NCI-H1436 (cell line): ENCODE data around the gene ITGA11.

Experiments used
- DNase-seq: peaks from one replicate; lab custom pipeline; 2025; lab: John Stamatoyannopoulos, UW

ITGA11 gene

DNA sequence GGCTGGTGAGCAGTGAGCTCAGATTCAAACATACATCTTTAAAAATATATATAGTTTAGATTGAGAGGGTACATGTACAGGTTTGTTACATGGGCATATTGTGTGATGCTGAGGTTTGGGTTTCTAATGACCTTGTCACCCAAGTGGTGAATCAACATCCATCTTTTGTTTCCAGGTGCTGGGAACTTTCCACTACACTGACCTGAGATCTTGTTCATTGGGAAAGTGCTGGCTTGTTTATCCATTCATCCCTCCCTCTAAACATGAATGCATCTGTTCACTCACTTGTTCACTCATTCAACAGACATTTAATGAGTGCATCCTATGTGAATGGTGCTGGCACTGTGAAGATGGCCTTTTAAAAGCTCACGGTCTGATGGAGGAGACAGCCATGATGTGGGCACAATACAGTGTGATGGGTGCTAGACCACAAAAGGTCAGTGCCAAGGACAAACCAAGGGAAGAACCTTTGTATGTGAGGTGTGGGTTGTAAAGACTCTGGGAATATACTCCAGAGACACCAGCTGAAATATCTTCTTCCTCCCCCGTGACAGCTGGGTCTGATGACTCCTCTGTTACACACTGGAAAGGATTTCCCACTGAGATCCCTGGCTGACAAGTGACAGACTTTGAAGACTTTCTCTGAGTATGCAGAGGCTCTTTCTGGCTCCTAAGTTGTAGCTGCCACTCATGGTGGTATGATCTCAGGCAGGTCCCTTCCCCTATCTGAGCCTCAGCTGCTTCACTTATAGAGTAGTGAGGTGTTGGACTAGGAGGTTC lies 16.2 kb upstream of the ITGA11 start:
- no peak for DNase-seq

DNA sequence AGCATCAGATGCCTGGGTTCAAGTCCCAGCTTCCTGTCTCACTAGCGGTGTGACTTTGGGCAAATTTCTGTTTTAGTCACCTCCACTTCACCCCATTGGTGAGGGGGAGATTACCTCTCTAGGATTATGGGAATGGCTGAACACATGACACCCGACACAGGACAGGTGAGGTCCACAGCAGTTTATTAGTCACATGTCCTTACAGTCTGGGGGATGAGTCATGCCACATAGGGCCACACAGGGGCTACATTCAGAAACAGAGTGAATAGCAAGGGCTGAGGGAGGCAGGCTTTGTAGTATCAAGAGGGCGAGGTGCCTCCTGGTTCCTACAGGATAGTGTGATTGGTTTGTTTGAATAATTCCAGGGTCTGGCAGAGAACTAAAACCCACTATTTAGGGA lies 15.2 kb upstream of the ITGA11 start:
- DNase-seq = no peak

DNA sequence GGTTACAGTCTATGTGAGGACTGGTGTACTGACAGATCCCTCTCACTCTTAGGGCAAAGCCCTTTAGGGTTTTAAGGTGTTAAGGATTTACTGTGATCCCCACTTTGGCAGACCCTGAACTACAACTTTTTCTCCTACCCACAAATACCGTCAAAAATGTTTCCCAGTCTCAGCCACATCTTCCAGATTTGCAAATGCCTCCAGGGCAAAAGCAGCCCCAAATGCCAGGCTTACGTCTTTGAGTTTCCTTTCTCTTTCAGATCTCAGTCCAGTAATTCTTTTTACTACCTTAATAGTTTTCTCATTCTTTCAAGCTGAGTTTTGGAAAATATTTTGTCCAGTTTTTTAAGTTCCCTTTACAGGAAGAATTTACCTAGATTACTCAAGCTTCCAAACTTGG lies 13.4 kb upstream of the ITGA11 start:
- DNase-seq = no peak

DNA sequence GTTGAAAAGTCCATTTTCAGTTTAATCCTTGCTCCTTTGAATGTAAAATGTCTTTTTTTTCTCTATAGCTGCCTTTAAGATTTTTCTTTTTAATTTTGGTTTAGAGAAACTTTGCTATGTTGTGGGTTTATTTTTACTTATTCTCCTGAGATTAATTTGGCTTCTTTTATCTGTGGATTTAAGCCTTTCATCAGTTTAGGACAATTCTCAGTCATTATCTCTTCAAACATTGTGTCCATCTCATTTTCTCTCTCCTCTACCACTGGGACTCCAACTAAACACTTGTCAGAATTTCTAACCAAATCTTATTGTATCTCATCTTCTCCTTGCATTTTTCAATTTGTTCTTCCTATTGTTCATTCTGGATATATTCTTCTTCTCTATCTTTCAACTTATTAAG lies 12.4 kb upstream of the ITGA11 start:
- no peak for DNase-seq

DNA sequence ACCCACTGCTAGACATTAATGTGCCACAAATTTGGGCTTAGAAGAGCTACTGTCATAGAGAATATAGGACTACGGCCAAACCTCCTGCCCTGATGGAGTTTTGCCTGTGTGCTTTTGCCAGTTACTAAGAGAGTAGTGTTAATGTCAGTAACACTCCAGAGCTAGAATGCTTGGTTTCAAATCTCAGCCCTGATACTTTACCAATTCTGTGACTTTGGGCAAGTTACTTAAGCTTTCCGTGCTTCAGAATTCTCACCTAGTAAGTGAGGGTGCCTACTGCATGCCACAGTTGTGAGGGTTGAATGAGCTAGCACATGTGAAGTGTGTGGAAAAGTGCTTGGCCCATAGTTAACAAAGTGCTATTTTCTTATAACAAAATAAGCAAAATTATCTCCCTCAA lies 10.9 kb upstream of the ITGA11 start:
- DNase-seq = no peak

DNA sequence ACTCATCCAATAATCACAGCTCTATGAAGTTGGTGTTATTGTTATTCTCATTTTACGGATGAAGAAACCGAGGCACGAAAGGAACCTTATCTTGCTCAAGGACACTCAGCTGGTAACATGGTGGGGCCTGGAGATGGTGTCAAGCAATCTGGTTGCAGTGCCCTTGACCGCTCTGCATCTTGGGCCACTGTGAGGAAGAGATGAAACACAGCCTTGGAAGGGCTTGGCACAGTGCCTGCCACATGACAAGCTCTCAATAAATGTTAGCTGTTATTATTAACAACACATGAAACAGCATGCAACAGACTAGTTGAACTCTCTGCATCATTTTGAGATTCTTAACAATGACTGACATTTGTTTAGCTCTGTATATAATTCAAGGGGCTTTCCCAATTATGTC lies 10.1 kb upstream of the ITGA11 start:
- DNase-seq = no peak

DNA sequence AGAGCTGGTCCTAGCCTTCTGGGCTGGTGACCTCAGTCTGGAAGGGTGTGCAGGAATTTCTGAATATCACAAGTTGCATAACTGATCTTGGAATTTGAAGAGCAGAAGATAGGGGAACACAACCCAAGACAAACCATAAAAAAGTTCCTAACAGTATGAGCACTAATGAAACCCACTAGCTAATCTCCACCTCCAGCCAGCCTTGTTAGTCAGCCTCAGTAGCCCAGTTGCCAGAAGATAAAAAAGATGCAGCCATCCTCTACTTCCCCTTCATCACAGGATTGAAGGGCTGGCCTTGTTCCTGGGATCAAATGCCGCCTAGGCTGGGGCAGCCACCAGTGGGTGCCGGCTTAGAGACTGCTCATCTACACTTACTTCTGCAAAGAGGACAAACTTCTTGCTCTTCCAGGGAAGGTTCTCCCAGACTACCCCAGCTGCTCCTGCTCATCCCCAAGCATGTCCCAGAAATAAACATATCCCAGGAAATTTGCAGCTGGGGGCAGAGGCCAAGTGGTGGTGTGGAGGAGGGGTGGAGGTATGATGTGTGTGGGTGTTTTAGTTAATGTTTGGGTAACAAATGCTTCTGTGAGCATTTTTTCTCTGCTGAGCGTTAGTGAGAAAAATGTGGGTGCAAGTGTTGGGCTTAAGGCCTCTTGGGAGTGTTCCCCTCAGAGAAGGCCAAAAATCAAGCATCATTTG lies 9.2 kb upstream of the ITGA11 start:
- no peak for DNase-seq

DNA sequence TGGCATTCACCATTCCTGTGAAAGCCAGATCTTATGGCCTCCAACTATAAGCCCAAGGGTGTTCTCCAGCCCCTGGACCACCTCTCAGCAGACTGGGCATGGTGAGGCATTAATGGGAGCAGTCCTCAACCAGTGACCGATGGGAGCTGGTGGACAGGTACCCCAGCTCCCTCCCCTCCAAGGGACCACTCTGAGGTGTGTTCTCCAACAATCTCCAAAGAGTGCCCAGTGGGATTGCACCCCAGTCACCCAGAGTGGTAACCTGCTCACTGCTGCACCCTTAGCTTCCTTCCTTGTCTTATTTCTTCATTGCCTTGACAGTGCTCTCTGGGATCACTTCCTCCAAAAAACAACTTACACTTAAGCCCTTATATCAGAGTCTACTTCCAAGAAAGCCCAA lies 8.2 kb upstream of the ITGA11 start:
- DNase-seq = no peak

DNA sequence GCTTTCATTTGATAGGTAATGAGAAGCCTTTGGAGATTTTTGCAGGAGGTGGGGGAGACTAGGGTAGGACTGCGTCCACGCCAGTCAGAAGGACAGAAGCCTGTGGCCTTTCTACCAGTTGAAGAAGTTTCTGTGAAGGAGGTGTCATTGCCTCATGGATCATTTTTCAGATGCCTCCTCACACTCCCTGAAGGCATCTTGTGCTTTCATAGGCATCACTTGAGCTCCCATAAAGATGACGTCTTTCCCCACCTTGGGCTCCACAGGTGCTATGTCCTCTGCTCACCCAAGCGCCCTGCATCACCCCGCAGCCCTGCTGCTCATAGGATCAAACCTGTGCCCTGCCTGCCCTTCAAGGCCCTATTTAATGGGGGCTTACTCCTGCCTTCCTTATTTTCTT lies 7.5 kb upstream of the ITGA11 start:
- no peak for DNase-seq

DNA sequence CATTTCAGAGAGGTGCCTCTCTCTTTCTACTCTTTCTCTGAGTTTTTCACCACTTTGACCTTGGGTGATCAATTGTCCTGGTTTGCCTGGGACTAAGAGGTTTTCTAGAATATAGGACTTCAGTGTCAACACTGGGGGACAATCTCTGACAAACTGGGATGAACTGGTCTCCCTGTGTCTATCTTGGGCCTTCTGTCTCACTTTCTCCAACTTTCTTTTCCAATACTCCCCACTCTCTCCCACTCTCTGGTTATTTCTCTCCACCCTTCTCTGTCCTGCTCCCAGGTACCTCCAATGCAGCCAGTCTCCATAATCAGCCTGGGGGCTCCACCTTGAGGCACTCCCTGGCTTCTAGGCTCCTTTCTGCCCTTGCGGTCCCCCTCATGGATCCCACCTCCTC lies 4.7 kb upstream of the ITGA11 start:
- no peak for DNase-seq

DNA sequence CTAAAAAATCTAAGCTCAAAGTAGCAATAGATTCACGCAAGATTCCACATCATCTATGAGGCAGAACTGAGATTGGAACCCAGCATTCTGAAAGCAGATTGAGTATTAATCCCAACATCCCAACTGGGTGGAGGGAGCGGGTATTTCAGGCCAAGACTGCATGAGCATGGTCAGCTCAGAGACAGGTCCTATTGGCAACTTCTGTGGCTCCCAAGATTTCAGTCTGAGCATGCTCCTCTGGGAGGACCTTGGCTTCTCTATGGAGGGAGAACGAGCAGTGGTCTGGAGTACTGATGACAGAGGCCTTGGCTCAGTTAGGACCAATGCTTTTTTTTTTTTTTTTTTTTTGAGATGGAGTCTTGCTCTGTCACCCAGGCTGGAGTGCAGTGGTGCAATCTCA lies 4.0 kb upstream of the ITGA11 start:
- no peak for DNase-seq

DNA sequence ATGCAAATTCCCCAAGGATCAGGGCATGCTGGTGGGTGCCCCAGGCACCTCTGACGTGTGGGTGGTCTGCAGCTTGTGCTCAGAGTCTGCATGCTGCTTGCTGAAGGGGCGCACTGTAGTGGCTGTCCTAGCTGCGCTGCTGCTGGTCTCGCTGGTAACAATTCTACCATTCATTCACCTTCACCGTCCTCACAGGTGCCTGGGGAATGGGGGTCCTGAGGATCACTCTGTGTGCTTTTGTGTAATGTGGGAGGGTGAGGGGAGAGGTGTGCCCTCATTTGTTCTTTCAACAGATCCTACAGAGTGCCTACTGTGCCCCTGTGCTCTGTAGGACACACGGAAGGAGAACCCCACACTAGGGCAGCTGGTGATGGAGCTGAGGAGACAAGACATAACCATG lies 2.1 kb upstream of the ITGA11 start:
- no peak for DNase-seq

DNA sequence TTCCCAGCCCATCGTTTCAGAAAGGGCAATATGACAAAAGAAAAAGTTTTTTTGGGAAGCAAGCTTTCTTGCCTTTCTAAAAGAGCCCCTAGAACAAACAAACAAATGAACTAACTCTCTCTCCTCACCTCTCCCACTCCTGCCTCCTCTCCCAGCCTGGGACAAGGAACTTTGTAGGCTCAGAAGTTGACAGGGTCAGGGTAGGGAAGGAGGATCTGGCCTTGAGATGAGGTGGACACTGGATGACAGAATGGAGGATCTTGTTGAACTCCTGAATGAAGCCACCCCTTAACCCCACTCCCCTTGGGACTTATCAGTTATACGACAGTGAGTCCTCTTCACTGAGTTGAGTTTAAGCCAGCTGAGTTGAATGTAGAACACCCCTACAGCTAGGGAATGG lies 1.6 kb upstream of the ITGA11 start:
- DNase-seq = no peak

DNA sequence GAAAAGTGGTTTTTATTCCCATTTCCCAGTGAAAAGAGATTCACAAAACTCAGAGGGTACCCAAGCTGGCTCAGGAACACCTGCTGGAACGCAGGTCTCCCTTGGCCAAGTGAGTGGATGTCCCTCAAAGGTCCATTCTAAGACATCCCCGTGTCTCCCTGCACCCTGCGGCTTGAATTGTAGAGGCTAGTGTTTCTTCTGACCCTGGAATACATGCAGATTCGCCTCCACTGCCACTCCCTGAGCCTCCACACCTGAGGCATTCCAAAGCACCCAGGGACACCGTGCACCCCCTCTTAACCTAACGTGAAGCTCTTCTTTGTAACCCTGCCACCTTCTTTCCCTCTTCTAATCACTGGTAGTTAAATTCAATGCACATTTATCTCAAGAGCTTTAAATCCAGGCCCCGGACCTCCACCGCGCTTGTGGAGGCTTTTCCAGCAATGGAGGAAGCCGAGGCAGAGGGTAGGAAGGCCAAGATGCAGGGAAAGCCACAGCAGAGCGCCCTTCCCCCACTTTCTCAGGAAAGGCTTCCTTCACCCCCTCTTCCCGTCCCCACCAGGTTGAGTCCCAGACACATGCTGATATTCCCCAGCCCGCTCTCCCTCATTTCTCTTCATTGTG lies 590 bp upstream of the ITGA11 start:
- no peak for DNase-seq

DNA sequence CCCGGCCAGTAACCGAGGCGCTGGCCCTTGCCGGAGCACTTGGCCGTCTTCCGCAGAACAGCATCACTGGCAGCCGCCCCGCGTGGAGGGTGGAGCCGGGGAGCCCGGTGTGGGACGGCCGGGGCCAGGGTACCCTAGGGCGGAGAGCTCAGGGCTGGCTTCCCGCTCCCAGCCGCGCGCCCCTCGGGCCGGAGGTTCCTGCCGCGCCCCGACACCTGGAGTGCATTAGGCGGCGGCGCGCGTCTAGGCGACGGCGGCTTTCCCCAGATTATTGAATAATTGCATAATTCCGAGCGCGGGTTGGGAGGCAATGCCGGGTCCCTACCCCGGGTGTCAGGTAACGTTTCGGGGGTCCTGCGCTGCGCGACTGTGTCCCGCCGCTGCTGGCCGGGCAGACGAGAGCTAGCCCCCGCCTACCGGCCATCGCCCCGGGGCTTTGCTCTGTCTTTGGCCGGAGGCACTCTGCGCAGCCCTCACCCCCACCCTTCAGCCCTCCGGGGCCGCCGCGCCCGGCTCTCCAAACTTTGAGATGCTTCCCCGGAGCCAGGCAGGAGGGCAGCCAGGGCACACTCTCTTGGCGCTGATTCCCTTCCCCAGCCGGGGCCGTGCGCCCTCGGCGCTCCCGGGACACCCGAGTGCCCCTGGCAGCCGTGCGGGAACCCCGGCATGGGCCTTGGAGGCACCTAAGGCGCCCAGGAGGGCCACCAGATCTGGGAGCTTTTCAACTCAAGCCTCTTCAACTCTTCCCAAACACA lies 749 bp downstream of the ITGA11 start:
- DNase-seq = no peak

DNA sequence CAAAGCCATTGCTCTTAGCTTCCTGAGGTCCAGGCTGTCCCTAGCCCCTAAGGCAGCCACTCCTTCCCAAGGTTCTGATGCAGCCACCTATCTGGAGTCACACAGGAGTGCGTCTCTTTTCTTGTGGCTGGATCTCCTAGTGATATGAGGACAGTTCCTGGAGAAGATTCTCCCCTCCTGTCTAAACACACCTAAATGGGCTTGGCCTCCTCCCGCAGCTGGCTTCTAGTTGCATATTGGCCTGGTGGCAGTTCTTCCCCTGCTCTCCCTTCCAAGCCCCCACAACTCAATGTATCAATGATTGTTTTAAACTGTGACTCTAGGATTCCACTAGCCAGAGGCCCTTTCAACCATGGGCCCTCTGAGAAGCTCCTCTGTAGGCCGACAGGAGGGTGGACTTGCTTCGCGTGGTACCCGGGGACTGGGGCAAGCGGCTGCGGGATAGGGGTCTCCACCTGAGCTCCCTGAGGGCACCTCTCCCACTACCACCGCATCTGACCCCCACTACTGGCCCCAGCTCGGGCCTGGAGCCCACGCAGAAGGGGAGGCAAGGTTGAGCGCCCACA lies 1.4 kb downstream of the ITGA11 start:
- DNase-seq = no peak

DNA sequence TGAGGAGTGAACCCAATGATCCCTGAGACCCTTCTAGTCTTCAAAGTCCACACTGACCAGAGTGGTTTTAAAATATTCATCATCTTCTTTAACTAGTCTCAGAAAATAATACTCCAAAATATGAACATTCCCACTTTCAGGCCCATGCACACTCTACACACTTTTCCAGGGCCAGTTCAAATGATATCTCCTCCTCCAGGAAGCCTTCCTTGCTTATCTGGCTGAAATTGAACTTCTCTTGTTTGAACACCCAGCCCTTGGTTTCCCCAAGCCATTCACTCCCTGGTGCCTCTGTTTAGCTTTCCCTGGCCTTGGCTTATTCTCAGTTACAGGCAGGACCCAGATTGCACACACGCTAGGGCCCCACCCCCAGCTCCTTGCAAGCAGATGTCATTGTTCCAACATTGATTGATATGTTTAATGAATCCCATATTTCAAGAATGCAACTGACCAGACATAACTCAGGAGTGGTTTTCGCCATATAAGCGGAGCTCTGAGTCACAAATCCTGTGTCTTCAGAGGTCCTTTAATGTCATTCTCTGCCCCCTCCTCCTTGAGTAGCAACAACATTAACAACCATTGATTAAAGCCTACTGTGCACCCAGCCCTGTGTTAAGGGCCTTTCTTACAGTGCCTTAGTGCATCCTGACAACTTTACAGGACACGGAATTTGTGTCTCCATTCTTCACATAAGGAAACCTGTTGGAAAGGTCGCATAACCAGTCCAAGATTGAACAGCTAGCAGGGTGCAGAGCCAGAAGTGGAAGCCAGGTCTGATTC lies 2.1 kb downstream of the ITGA11 start:
- no peak for DNase-seq

DNA sequence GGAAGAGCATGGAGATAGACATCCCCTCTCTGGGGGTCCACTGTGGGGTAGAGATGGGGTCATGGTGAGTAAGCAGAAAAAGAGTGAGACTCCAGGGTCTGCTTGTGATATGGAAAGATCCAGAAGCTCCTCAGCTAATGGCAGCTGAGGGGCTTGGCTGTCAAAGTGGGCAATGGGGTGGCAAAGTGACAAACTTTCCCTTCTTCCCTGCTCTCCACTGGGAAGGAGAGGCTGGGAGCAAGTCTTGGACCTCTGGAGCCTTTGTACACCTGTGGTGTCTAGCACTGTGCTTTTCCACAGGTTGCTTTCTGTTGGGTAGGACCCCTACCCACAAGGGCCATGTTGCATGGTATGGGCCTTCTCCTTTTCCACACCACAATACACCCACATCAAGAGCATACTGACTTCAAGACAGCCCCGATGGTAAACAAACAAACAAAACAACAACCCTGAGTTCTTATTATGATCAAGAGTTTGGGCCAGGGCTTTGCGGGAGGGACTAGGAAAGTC lies 3.5 kb downstream of the ITGA11 start:
- DNase-seq = no peak

DNA sequence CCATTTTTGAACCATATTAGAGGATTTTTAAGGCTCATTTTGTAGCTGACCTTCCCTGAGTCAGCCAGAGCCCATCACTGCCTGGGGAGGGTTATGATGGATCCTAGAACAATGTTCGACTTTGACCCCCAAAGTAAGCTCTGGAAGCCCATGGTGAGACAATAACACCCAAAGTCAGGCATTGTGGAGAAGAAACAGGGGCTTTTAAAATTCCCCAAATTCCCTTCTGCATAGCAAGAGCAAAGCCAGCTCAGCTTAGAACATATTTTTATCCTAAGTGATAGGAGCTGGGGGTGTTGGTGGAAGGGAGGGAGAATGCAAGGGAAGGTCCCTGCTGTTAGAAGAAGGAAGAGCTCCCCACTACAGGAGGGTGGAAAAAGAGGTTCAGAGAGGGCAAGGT lies 4.0 kb downstream of the ITGA11 start:
- no peak for DNase-seq

DNA sequence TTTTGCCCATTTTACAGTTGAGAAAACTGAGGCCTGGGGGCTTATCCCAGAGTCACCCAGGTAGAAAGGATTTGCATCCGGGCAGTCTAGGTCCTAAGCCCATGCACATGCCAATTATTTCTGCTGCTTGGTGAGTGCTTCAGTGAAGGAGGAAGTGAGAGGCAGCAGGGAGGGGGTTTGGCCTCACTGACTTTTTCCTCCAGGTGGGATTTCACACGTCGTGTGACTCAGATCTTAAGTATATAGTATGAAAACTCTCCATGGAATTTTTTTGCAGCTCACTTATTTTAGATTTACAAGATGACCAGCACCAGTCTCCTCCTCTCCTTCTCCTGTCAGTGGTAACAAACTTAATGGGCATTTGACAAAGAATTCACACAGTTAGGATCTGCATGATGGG lies 4.6 kb downstream of the ITGA11 start:
- no peak for DNase-seq

DNA sequence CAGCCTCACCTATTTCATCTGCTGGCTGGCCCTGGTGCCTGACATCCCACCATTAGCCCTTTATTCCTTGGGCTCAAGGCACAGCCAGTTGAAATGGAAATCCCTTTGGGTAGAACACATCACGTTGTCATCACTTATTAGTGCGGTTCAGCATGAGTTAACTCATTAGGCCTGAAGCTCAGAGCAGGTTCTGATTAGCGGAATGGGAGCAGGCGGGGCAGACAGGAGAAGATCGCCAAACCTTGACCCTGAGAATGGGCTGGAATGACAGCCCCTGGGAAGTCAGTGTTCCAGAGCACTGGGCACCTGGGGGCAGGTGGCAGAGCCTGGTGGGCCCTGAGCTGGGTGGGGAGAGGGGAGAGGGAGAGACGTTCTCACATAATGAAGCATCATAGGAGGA lies 5.8 kb downstream of the ITGA11 start:
- no peak for DNase-seq
